DMS153 treated with DMSO at 0.1 percent for 48 hours (cell line): ENCODE measurements around the gene TPRKB.
"Not testable (repeated sequence)": the region's sequence is repeated elsewhere in the genome, so short reads cannot be mapped to it uniquely, and the experiment has no call there.

Source experiments
- DNase-seq: peaks from one replicate; lab custom pipeline; 2025; ENCODE audit not compliant: unreplicated experiment; lab: John Stamatoyannopoulos, UW

The TPRKB gene

GRCh38 chr2:73740767-73741166 lies 3.6 kb upstream of the TPRKB start:
- no peak for DNase-seq

GRCh38 chr2:73739101-73739500 lies 2.0 kb upstream of the TPRKB start:
- DNase-seq, result no peak

- no peak for DNase-seq
Observed at GRCh38 chr2:73736378-73736777, 767 bp downstream of the TPRKB start.

- no peak for DNase-seq
Observed at GRCh38 chr2:73730810-73731209, 6.3 kb downstream of the TPRKB start.

- no peak for DNase-seq
Observed at GRCh38 chr2:73728711-73729110, 8.4 kb downstream of the TPRKB start.

- DNase-seq, result no peak
Observed at GRCh38 chr2:73728043-73728442, 9.1 kb downstream of the TPRKB start.

- not testable (repeated sequence) for DNase-seq
Observed at GRCh38 chr2:73726657-73727056, 10.5 kb downstream of the TPRKB start.

- no peak for DNase-seq
Observed at GRCh38 chr2:73718851-73719621, 18.1 kb downstream of the TPRKB start.

GRCh38 chr2:73718421-73718820 lies 18.7 kb downstream of the TPRKB start:
- DNase-seq, result no peak

- DNase-seq, result not testable (repeated sequence)
Observed at GRCh38 chr2:73717695-73718094, 19.4 kb downstream of the TPRKB start.

- no peak for DNase-seq
Observed at GRCh38 chr2:73717251-73717606, 19.9 kb downstream of the TPRKB start.

GRCh38 chr2:73716543-73717250 lies 20.4 kb downstream of the TPRKB start:
- no peak for DNase-seq

GRCh38 chr2:73714091-73714490 lies 23.1 kb downstream of the TPRKB start:
- no peak for DNase-seq

GRCh38 chr2:73708527-73708926 lies 28.6 kb downstream of the TPRKB start:
- DNase-seq, result no peak

GRCh38 chr2:73707636-73708035 lies 29.5 kb downstream of the TPRKB start:
- no peak for DNase-seq

- no peak for DNase-seq
Observed at GRCh38 chr2:73707058-73707457, 30.1 kb downstream of the TPRKB start.

- DNase-seq, result no peak
Observed at GRCh38 chr2:73705091-73705490, 32.1 kb downstream of the TPRKB start.

GRCh38 chr2:73704285-73704684 lies 32.9 kb downstream of the TPRKB start:
- DNase-seq, result no peak

GRCh38 chr2:73703675-73704074 lies 33.5 kb downstream of the TPRKB start:
- no peak for DNase-seq

GRCh38 chr2:73702852-73703493 lies 34.2 kb downstream of the TPRKB start:
- DNase-seq, result not testable (repeated sequence)

GRCh38 chr2:73701968-73702665 lies 35.0 kb downstream of the TPRKB start:
- no peak for DNase-seq

GRCh38 chr2:73701448-73701765 lies 35.7 kb downstream of the TPRKB start:
- DNase-seq, result not testable (repeated sequence)
